K562 (cell line): ENCODE data around the gene FOXO3.

ENCODE experiments used
- AFF4 ChIP-seq: sonication (generic); formaldehyde crosslinking; IDR thresholded peaks from 2 replicates; pipeline ENCODE4 v1.8.0; 2023; ENCODE audit warnings: mild to moderate bottlenecking, missing genetic modification reagents
- CTCF ChIP-seq, 3 experiments: IDR thresholded peaks in 2 of 3; conservative IDR thresholded peaks in 1 of 3; 2 replicates each; pipeline ENCODE4 v1.5.1; 2011 to 2012; ENCODE audit warnings: low read length in 3 of 3, mild to moderate bottlenecking in 3 of 3, control low read depth in 2 of 3, improper control_type of control experiment in 1 of 3, inconsistent platforms in 1 of 3, low read depth in 1 of 3, mixed read lengths in 1 of 3, moderate library complexity in 1 of 3; ENCODE audit not compliant: insufficient read depth in 2 of 3
- ERF ChIP-seq: fragments of 450-650 bp; formaldehyde crosslinking; IDR thresholded peaks from 2 replicates; pipeline ENCODE4 v1.4.0; 2020; ENCODE audit warnings: mild to moderate bottlenecking, mixed read lengths
- HINFP ChIP-seq: fragments of 450-650 bp; conservative IDR thresholded peaks from 2 replicates; pipeline ENCODE4 v1.6.1; 2016; ENCODE audit warnings: missing genetic modification characterization, low read depth, mild to moderate bottlenecking, control low read depth, missing compliant biosample characterization
- HSF4 ChIP-seq: fragments of 250-450 bp; sonication (Bioruptor Pico); IDR thresholded peaks from 2 replicates; pipeline ENCODE4 v2.1.2; 2022; ENCODE audit warnings: mild to moderate bottlenecking, moderate library complexity, borderline replicate concordance
- KAT8 ChIP-seq: fragments of 450-650 bp; IDR thresholded peaks from 2 replicates; pipeline ENCODE4 v1.6.1; 2016; ENCODE audit warnings: low read depth, mild to moderate bottlenecking
- MAZ ChIP-seq, 2 experiments: fragments of 450-650 bp in 1 of 2; sonication (generic) in 1 of 2; formaldehyde crosslinking; IDR thresholded peaks in 1 of 2; conservative IDR thresholded peaks in 1 of 2; 2 replicates each; pipeline versions ENCODE4 v1.4.0 to v1.5.0; 2020; ENCODE audit warnings: mild to moderate bottlenecking in 1 of 2, missing genetic modification reagents in 1 of 2
- NBN ChIP-seq: fragments of 450-650 bp; IDR thresholded peaks from 2 replicates; pipeline ENCODE4 v1.6.1; 2016; ENCODE audit warnings: low read depth, mild to moderate bottlenecking
- SMAD1 ChIP-seq: fragments of 150-350 bp; IDR thresholded peaks from 2 replicates; pipeline ENCODE4 v1.6.1; 2014; ENCODE audit warnings: low read length, low read depth; ENCODE audit not compliant: partially characterized antibody
- SPI1 ChIP-seq: IDR thresholded peaks from 2 replicates; pipeline ENCODE4 v1.6.1; 2011; ENCODE audit warnings: low read depth, low read length, control low read depth, borderline replicate concordance
- ZBTB26 ChIP-seq: fragments of 450-650 bp; formaldehyde crosslinking; IDR thresholded peaks from 2 replicates; pipeline ENCODE4 v1.4.0; 2022; ENCODE audit warnings: missing genetic modification characterization
- ZNF232 ChIP-seq: sonication (generic); formaldehyde crosslinking; IDR thresholded peaks from 2 replicates; pipeline ENCODE4 v1.8.0; 2022; ENCODE audit warnings: mild to moderate bottlenecking, missing genetic modification reagents
- ZNF3 ChIP-seq: fragments of 250-450 bp; sonication (Bioruptor Pico); IDR thresholded peaks from 2 replicates; pipeline ENCODE4 v1.5.0; 2021; ENCODE audit warnings: mild to moderate bottlenecking, moderate library complexity
- ZNF830 ChIP-seq: fragments of 250-450 bp; sonication (Bioruptor Pico); IDR thresholded peaks from 2 replicates; pipeline ENCODE4 v1.5.0; 2021; ENCODE audit warnings: mild to moderate bottlenecking

GRCh38 chr6:108673153-108673552, 112.4 kb downstream of the FOXO3 start:
- no peak for TF ChIP-seq HSF4 (CRISPR knock-in tag)
- TF ChIP-seq SPI1 = no peak
- TF ChIP-seq NBN = no peak
- no peak for TF ChIP-seq ZNF3 (CRISPR knock-in tag)
- TF ChIP-seq ZBTB26 (CRISPR knock-in tag) = no peak
- no peak for TF ChIP-seq MAZ (CRISPR knock-in tag; conservative IDR thresholded peaks at IDR 0.05 in 1 of 2, IDR thresholded peaks at IDR 0.05 in 1 of 2)
- no peak for TF ChIP-seq AFF4 (CRISPR knock-in tag)
- no peak for TF ChIP-seq ZNF830 (CRISPR knock-in tag)
- no peak for TF ChIP-seq ERF (CRISPR knock-in tag)
- no peak for TF ChIP-seq KAT8
- TF ChIP-seq ZNF232 (CRISPR knock-in tag) = no peak
- no peak for TF ChIP-seq CTCF (IDR thresholded peaks at IDR 0.05 in 2 of 3, conservative IDR thresholded peaks at IDR 0.05 in 1 of 3; ENCODE audit: insufficient read depth in 2 of 3, low read depth in 1 of 3, low read length in 3 of 3)
- TF ChIP-seq SMAD1 = no peak
- no peak for TF ChIP-seq HINFP (tag)
